IMR-90 (cell line): ENCODE measurements around the gene INPP5D. TPM values are rescaled to one million over a fixed set of nuclear protein-coding genes. Genes with fewer than 3 reads are reported as not detected.

Experiments used
- ATAC-seq: fragments of 200-7000 bp; cut with Tn5 transposase; 2 replicates; pipeline ENCODE4 v1.9.1; 2020; ENCODE audit warnings: low read depth, mild to moderate bottlenecking, moderate library complexity
- BruUV-seq: library from RNA; stranded (reverse); fragments of 400-500 nt; replicated peaks from 2 replicates; lab custom pipeline; 2021; lab: Mats Ljungman, UMichigan
- CTCF ChIA-PET: fragments of 300-600 bp; formaldehyde crosslinking; extraction: SDS; loops from one replicate; lab custom pipeline; 2021; ENCODE audit warnings: antibody characterized with exemption; lab: Yijun Ruan, JAX
- POLR2A ChIA-PET: fragments of 300-600 bp; sonication (Branson Sonifier 250); formaldehyde crosslinking; loops from one replicate; lab custom pipeline; 2022; ENCODE audit warnings: antibody characterized with exemption; ENCODE audit not compliant: unreplicated experiment; lab: Charles Lee
- DNase-seq: peaks from one replicate; pipeline ENCODE4 v3.0.0; 2013
- H2AFZ ChIP-seq: replicated peaks from 2 replicates; pipeline ENCODE3; 2013; ENCODE audit warnings: low read length, mild to moderate bottlenecking; ENCODE audit not compliant: poor library complexity
- H2AK5ac ChIP-seq: 2 replicates; pipeline ENCODE4 v1.6.1; 2013; ENCODE audit warnings: low read depth, low read length, inconsistent platforms
- H2AK9ac ChIP-seq: replicated peaks from 2 replicates; pipeline ENCODE3; 2013; ENCODE audit warnings: mild to moderate bottlenecking, low read depth, low read length, moderate library complexity; ENCODE audit not compliant: poor library complexity
- H2BK120ac ChIP-seq: 2 replicates; pipeline ENCODE4 v1.6.1; 2013; ENCODE audit warnings: low read depth, low read length, inconsistent platforms
- H2BK15ac ChIP-seq: 3 replicates; pipeline ENCODE4 v1.6.1; 2013; ENCODE audit warnings: low read depth, low read length, inconsistent platforms
- H2BK20ac ChIP-seq: 2 replicates; pipeline ENCODE4 v1.6.1; 2013; ENCODE audit warnings: low read depth, mild to moderate bottlenecking, inconsistent platforms, low read length, moderate library complexity
- H2BK5ac ChIP-seq: 2 replicates; pipeline ENCODE4 v1.6.1; 2013; ENCODE audit warnings: mild to moderate bottlenecking, low read depth, low read length, inconsistent platforms; ENCODE audit not compliant: poor library complexity, severe bottlenecking
- H3K14ac ChIP-seq: replicated peaks from 2 replicates; pipeline ENCODE4 v1.6.1; 2013; ENCODE audit warnings: low read depth, low read length, inconsistent platforms
- H3K18ac ChIP-seq: 2 replicates; pipeline ENCODE4 v1.6.1; 2013; ENCODE audit warnings: low read depth, low read length, control low read depth
- H3K23ac ChIP-seq: 2 replicates; pipeline ENCODE4 v1.6.1; 2013; ENCODE audit warnings: low read depth, low read length, inconsistent platforms
- H3K27ac ChIP-seq: 2 replicates; pipeline ENCODE4 v1.5.1; 2013; ENCODE audit warnings: mild to moderate bottlenecking, control low read depth, low read length; ENCODE audit not compliant: insufficient read depth
- H3K27me3 ChIP-seq: 2 replicates; pipeline ENCODE4 v1.6.1; 2013; ENCODE audit warnings: low read length; ENCODE audit not compliant: control insufficient read depth, insufficient read depth
- H3K36me3 ChIP-seq: 2 replicates; pipeline ENCODE4 v1.6.1; 2013; ENCODE audit warnings: low read length, mixed read lengths; ENCODE audit not compliant: control insufficient read depth, insufficient read depth
- H3K4ac ChIP-seq: 2 replicates; pipeline ENCODE4 v1.6.1; 2013; ENCODE audit warnings: low read depth, low read length, inconsistent platforms
- H3K4me1 ChIP-seq: 2 replicates; pipeline ENCODE4 v1.6.1; 2013; ENCODE audit warnings: low read length, mixed read lengths; ENCODE audit not compliant: control insufficient read depth, insufficient read depth
- H3K4me2 ChIP-seq: 2 replicates; pipeline ENCODE4 v1.6.1; 2013; ENCODE audit warnings: low read depth, mild to moderate bottlenecking, control low read depth, low read length, moderate library complexity
- H3K4me3 ChIP-seq: 2 replicates; pipeline ENCODE4 v1.5.1; 2013; ENCODE audit warnings: low read depth, mild to moderate bottlenecking, control low read depth, low read length, moderate library complexity; ENCODE audit not compliant: insufficient read depth
- H3K56ac ChIP-seq: 2 replicates; pipeline ENCODE4 v1.6.1; 2013; ENCODE audit warnings: low read length, inconsistent platforms; ENCODE audit not compliant: insufficient read depth; ENCODE audit errors: extremely low read depth
- H3K79me1 ChIP-seq, 2 experiments: 2 replicates each; pipeline ENCODE4 v1.6.1; 2013; ENCODE audit warnings: low read length in 2 of 2, inconsistent platforms in 1 of 2, low read depth in 1 of 2
- H3K9ac ChIP-seq: 2 replicates; pipeline ENCODE4 v1.6.1; 2013; ENCODE audit warnings: low read depth, low read length, control low read depth
- H3K9me1 ChIP-seq: 2 replicates; pipeline ENCODE4 v1.6.1; 2013; ENCODE audit warnings: low read length, inconsistent platforms; ENCODE audit not compliant: insufficient read depth
- H3K9me3 ChIP-seq: 2 replicates; pipeline ENCODE4 v1.6.1; 2013; ENCODE audit warnings: low read length; ENCODE audit not compliant: control insufficient read depth, insufficient read depth
- H4K20me1 ChIP-seq: 2 replicates; pipeline ENCODE4 v1.6.1; 2013; ENCODE audit warnings: low read length, inconsistent platforms; ENCODE audit not compliant: insufficient read depth
- H4K5ac ChIP-seq: 2 replicates; pipeline ENCODE4 v1.6.1; 2013; ENCODE audit warnings: mild to moderate bottlenecking, low read depth, low read length, control low read depth
- H4K8ac ChIP-seq, 2 experiments: 2 replicates each; pipeline ENCODE4 v1.6.1; 2013; ENCODE audit warnings: low read depth in 2 of 2, low read length in 2 of 2, control low read depth in 1 of 2, inconsistent platforms in 1 of 2
- H4K91ac ChIP-seq: 2 replicates; pipeline ENCODE4 v1.6.1; 2013; ENCODE audit warnings: low read depth, low read length, inconsistent platforms; ENCODE audit not compliant: insufficient read depth
- BHLHE40 ChIP-seq: fragments of 150-350 bp; IDR thresholded peaks from 2 replicates; pipeline ENCODE4 v1.6.1; 2016; ENCODE audit warnings: mild to moderate bottlenecking, low read depth, low read length
- CEBPB ChIP-seq: IDR thresholded peaks from 2 replicates; pipeline ENCODE4 v1.6.1; 2012; ENCODE audit warnings: low read depth, low read length, improper control_type of control experiment
- CHD1 ChIP-seq: IDR thresholded peaks from 2 replicates; pipeline ENCODE4 v1.6.1; 2012; ENCODE audit warnings: low read depth, low read length, improper control_type of control experiment
- FOS ChIP-seq: fragments of 150-350 bp; IDR thresholded peaks from 2 replicates; pipeline ENCODE4 v1.6.1; 2016; ENCODE audit warnings: low read depth, low read length
- MAFK ChIP-seq: IDR thresholded peaks from 2 replicates; pipeline ENCODE4 v1.6.1; 2012; ENCODE audit warnings: low read depth, low read length, improper control_type of control experiment
- MAZ ChIP-seq: IDR thresholded peaks from 2 replicates; pipeline ENCODE4 v1.6.1; 2012; ENCODE audit warnings: low read depth, mild to moderate bottlenecking, low read length, improper control_type of control experiment, moderate library complexity, borderline replicate concordance
- MXI1 ChIP-seq: IDR thresholded peaks from 2 replicates; pipeline ENCODE4 v1.6.1; 2012; ENCODE audit warnings: low read depth, mild to moderate bottlenecking, low read length, moderate library complexity, borderline replicate concordance
- NFE2L2 ChIP-seq: fragments of 150-350 bp; IDR thresholded peaks from 2 replicates; pipeline ENCODE4 v1.6.1; 2016; ENCODE audit warnings: low read depth, mild to moderate bottlenecking, low read length
- POLR2A ChIP-seq: IDR thresholded peaks from 2 replicates; pipeline ENCODE4 v1.6.1; 2012; ENCODE audit warnings: mild to moderate bottlenecking, low read depth, low read length
- RAD21 ChIP-seq: IDR thresholded peaks from 2 replicates; pipeline ENCODE4 v1.6.1; 2012; ENCODE audit warnings: low read length, improper control_type of control experiment
- RCOR1 ChIP-seq: IDR thresholded peaks from 2 replicates; pipeline ENCODE4 v1.6.1; 2012; ENCODE audit warnings: mild to moderate bottlenecking, low read length, improper control_type of control experiment; ENCODE audit not compliant: insufficient replicate concordance
- RFX5 ChIP-seq: IDR thresholded peaks from 2 replicates; pipeline ENCODE4 v1.8.0; 2012; ENCODE audit warnings: low read depth, mild to moderate bottlenecking, low read length, moderate library complexity
- SMC3 ChIP-seq: fragments of 150-350 bp; IDR thresholded peaks from 2 replicates; pipeline ENCODE4 v1.6.1; 2016; ENCODE audit warnings: low read depth, mild to moderate bottlenecking, antibody characterized with exemption, low read length, moderate library complexity
- WGBS, 2 experiments: methylation state at CpG; one replicate each; pipeline versions ENCODE4 v1.1.5 to v1.1.7; 2013; ENCODE audit warnings: missing lambda C conversion rate in 2 of 2; ENCODE audit not compliant: insufficient read length in 1 of 2; ENCODE audit errors: extremely low coverage in 2 of 2; 5-methylcytosine and 5-hydroxymethylcytosine counted together
- dilution Hi-C: fragments of 300-500 bp; cut with HindIII; formaldehyde crosslinking; loops from one replicate; pipeline ENCODE4 v1.14.3; 2018; ENCODE audit warnings: low sequenced_read_pairs; ENCODE audit not compliant: unreplicated experiment
- in situ Hi-C: fragments of 300-500 bp; cut with MboI; formaldehyde crosslinking; loops from 3 replicates; pipeline ENCODE4 v1.14.3; 2019; ENCODE audit warnings: low sequenced_read_pairs, inconsistent platforms, mixed read lengths
- intact Hi-C: fragments of 100-400 bp; cut with micrococcal nuclease; formaldehyde crosslinking; loops from 2 replicates; pipeline ENCODE4 v1.10.0; 2022
- polyA plus RNA-seq, 3 experiments: library from polyadenylated mRNA; depleted of rRNA; stranded (reverse); fragments of >200 nt; gene quantifications; 2 replicates each; pipeline ENCODE4 v1.2.3, GENCODE V29; 2012; ENCODE audit warnings: low replicate concordance in 1 of 3
- total RNA-seq: library from RNA; depleted of rRNA; stranded (reverse); fragments of >200 nt; gene quantifications from 2 replicates; pipeline ENCODE4 v1.2.3, GENCODE V29; 2012
- TF ChIP-seq, protein P1 (sequence below): conservative IDR thresholded peaks from 2 replicates; pipeline ENCODE4 v1.5.1; 2012; ENCODE audit warnings: mild to moderate bottlenecking, low read depth, low read length, improper control_type of control experiment
- TF ChIP-seq, protein P2 (sequence below): fragments of 150-350 bp; IDR thresholded peaks from 2 replicates; pipeline ENCODE4 v1.6.1; 2017; ENCODE audit warnings: mild to moderate bottlenecking, antibody characterized with exemption, low read length, low read depth
- TF ChIP-seq, protein P3 (sequence below): fragments of 150-350 bp; IDR thresholded peaks from 2 replicates; pipeline ENCODE4 v1.6.1; 2016; ENCODE audit warnings: low read depth, mild to moderate bottlenecking, low read length, moderate library complexity, borderline replicate concordance

Gene INPP5D
- total and polyA plus RNA-seq, 2 of the 4 experiments (the other 2 are of a cell fraction) = 0.18 to 0.29 TPM

DNA sequence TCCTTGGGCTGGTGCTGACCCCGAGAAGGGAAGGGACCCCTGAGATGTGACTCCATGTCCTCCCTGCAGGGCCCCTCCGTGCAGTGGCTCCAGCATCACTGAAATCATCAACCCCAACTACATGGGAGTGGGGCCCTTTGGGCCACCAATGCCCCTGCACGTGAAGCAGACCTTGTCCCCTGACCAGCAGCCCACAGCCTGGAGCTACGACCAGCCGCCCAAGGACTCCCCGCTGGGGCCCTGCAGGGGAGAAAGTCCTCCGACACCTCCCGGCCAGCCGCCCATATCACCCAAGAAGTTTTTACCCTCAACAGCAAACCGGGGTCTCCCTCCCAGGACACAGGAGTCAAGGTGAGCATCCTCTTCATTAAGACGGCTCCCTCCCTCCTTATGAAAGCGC, 137.9 kb downstream of the INPP5D start:
- Histone ChIP-seq H3K23ac (no peak overlapping the region), H3K9ac (no peak overlapping the region), H3K9me1 (no peaks in the 10 kb centered on the region), H3K36me3 (no peaks in the 10 kb centered on the region), H2BK5ac (no peak overlapping the region), H2BK120ac (no peak overlapping the region), H3K4me2 (no peak overlapping the region), H3K4ac (no peak overlapping the region), H4K5ac (no peak overlapping the region), H3K56ac (no peak overlapping the region), H4K20me1 (no peaks in the 10 kb centered on the region), H3K4me1 (no peaks in the 10 kb centered on the region), H3K79me1 (no peaks in the 10 kb centered on the region), H2AK5ac (no peak overlapping the region), H2BK15ac (no peak overlapping the region), H3K4me3 (no peak overlapping the region), H3K9me3 (peaks cover 5% of the 10 kb centered on the region), H3K18ac (no peak overlapping the region), H2AK9ac (no peak overlapping the region), H3K14ac (no peak overlapping the region), H4K8ac (no peak overlapping the region), H3K27ac (no peak overlapping the region), H2AFZ (no peak overlapping the region), H2BK20ac (no peak overlapping the region), H4K91ac (no peak overlapping the region), H3K27me3 (peaks cover 24% of the 10 kb centered on the region)
- WGBS, 2 experiments = 83% methylated on average over 1 of the region's 12 CpGs; no CpG with 5 or more reads in 1 of the 2 experiments
- no TSS peak for BruUV-seq
- intact Hi-C loops = no loop called here
- POLR2A ChIA-PET = no interaction called here
- in situ Hi-C loops = no loop called here
- CTCF ChIA-PET = no interaction called here
- no peak for TF ChIP-seq FOS
- TF ChIP-seq MAFK = no peak
- TF ChIP-seq RCOR1 = no peak
- TF ChIP-seq, protein P1, sequence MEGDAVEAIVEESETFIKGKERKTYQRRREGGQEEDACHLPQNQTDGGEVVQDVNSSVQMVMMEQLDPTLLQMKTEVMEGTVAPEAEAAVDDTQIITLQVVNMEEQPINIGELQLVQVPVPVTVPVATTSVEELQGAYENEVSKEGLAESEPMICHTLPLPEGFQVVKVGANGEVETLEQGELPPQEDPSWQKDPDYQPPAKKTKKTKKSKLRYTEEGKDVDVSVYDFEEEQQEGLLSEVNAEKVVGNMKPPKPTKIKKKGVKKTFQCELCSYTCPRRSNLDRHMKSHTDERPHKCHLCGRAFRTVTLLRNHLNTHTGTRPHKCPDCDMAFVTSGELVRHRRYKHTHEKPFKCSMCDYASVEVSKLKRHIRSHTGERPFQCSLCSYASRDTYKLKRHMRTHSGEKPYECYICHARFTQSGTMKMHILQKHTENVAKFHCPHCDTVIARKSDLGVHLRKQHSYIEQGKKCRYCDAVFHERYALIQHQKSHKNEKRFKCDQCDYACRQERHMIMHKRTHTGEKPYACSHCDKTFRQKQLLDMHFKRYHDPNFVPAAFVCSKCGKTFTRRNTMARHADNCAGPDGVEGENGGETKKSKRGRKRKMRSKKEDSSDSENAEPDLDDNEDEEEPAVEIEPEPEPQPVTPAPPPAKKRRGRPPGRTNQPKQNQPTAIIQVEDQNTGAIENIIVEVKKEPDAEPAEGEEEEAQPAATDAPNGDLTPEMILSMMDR = no peak
- TF ChIP-seq, protein P2, sequence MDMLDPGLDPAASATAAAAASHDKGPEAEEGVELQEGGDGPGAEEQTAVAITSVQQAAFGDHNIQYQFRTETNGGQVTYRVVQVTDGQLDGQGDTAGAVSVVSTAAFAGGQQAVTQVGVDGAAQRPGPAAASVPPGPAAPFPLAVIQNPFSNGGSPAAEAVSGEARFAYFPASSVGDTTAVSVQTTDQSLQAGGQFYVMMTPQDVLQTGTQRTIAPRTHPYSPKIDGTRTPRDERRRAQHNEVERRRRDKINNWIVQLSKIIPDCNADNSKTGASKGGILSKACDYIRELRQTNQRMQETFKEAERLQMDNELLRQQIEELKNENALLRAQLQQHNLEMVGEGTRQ = no peak
- no peak for TF ChIP-seq BHLHE40
- no peak for TF ChIP-seq POLR2A
- TF ChIP-seq MXI1 = no peak
- no peak for TF ChIP-seq CHD1
- no peak for TF ChIP-seq CEBPB
- TF ChIP-seq SMC3 = no peak
- TF ChIP-seq RFX5 = no peak
- no peak for TF ChIP-seq MAZ
- no peak for TF ChIP-seq NFE2L2
- TF ChIP-seq RAD21 = no peak
- TF ChIP-seq, protein P3, sequence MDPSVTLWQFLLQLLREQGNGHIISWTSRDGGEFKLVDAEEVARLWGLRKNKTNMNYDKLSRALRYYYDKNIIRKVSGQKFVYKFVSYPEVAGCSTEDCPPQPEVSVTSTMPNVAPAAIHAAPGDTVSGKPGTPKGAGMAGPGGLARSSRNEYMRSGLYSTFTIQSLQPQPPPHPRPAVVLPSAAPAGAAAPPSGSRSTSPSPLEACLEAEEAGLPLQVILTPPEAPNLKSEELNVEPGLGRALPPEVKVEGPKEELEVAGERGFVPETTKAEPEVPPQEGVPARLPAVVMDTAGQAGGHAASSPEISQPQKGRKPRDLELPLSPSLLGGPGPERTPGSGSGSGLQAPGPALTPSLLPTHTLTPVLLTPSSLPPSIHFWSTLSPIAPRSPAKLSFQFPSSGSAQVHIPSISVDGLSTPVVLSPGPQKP = no peak
- ATAC-seq (no peak), DNase-seq (no peak)
- dilution Hi-C loops = no loop called here
